Panc1 (cell line): ENCODE data around the gene ZMYND15.

Experiments
- CTCF ChIP-seq: fragments of 450-650 bp; IDR thresholded peaks from 2 replicates; pipeline ENCODE4 v1.5.1; 2017; ENCODE audit warnings: mild to moderate bottlenecking
- POLR2AphosphoS5 ChIP-seq: IDR thresholded peaks from 2 replicates; pipeline ENCODE4 v1.6.1; 2012; ENCODE audit warnings: mild to moderate bottlenecking, low read depth, low read length, moderate library complexity
- SIN3A ChIP-seq: IDR thresholded peaks from 2 replicates; pipeline ENCODE4 v1.6.1; 2012; ENCODE audit warnings: low read depth, mild to moderate bottlenecking, low read length, moderate library complexity, borderline replicate concordance; ENCODE audit not compliant: insufficient read depth

DNA sequence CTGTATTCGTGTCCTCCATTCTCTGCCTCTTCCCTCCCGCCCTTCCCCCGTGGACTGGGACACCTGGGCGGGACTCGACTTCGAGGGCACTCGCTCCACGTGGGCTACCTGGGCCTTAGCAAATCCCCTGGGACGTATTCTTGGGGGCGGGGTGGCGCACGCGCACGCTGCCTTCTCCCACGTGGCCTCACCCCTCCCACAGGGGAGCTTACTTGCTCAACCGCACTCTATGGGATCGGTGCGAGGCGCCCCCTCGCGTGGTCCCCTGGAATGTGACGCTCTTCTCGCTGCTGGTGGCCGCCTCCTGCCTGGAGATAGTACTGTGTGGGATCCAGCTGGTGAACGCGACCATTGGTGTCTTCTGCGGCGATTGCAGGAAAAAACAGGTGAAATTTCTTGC lies 43.0 kb downstream of the ZMYND15 start:
- TF ChIP-seq CTCF (no peak), POLR2AphosphoS5 (no peak), SIN3A (no peak)
